Fibroblast of the aortic adventitia (primary cell): ENCODE measurements around the gene BTG2. TPM values are rescaled to one million over a fixed set of nuclear protein-coding genes. Genes with fewer than 3 reads are reported as not detected.

ENCODE experiments used
- DNase-seq: peaks from one replicate; pipeline ENCODE4 v3.0.0-alpha.2; 2010; ENCODE audit warnings: low read depth
- H3K4me3 ChIP-seq: 2 replicates; pipeline ENCODE4 v1.5.1; 2011; ENCODE audit warnings: low read depth, mild to moderate bottlenecking, control low read depth, low read length, moderate library complexity
- CTCF ChIP-seq: IDR thresholded peaks from 2 replicates; pipeline ENCODE4 v1.5.1; 2011; ENCODE audit warnings: mild to moderate bottlenecking, low read length, control low read depth, inconsistent platforms; ENCODE audit not compliant: insufficient read depth
- total RNA-seq: library from RNA; depleted of rRNA; stranded (reverse); fragments of >200 nt; gene quantifications from 2 replicates; pipeline ENCODE4 v1.2.3, GENCODE V29; 2012; ENCODE audit warnings: low replicate concordance

BTG2 gene
- total RNA-seq, 1 donor: 16.7 TPM

GRCh38 chr1:203276916-203277545, 28.3 kb upstream of the BTG2 start:
- DNase-seq: no peak
- TF ChIP-seq CTCF: no peak
- no peak overlapping the region for H3K4me3 ChIP-seq

GRCh38 chr1:203278082-203278884, 27.0 kb upstream of the BTG2 start:
- TF ChIP-seq CTCF: no peak
- H3K4me3 ChIP-seq: peak overlapping the region; percentile 46
- DNase-seq: peak; percentile 88

- peak overlapping the region; percentile 46 for H3K4me3 ChIP-seq
- no peak for TF ChIP-seq CTCF
- DNase-seq: no peak
Observed at GRCh38 chr1:203278885-203279406, 26.4 kb upstream of the BTG2 start.

GRCh38 chr1:203280061-203280460, 25.3 kb upstream of the BTG2 start:
- H3K4me3 ChIP-seq: no peak overlapping the region
- no peak for DNase-seq
- TF ChIP-seq CTCF: no peak

- TF ChIP-seq CTCF: peak; percentile 48
- H3K4me3 ChIP-seq: no peak overlapping the region
- no peak for DNase-seq
Observed at GRCh38 chr1:203281033-203281432, 24.3 kb upstream of the BTG2 start.

GRCh38 chr1:203281851-203282661, 23.3 kb upstream of the BTG2 start:
- no peak for DNase-seq
- TF ChIP-seq CTCF: no peak
- no peak overlapping the region for H3K4me3 ChIP-seq
